ENCODE data around the gene OR51A2.
"Not testable (repeated sequence)": the region's sequence is repeated elsewhere in the genome, so short reads cannot be mapped to it uniquely, and the experiment has no call there.

OR51A2 gene

GRCh38 chr11:4955613-4956012, at the start of gene OR51A2:
OR51A2 (minus strand) TSS chr11:4955713; CDS start chr11:4955713, 0 bp downstream.
- DNase-seq = not testable (repeated sequence)

GRCh38 chr11:5004424-5005274, 49.1 kb upstream of the OR51A2 start:
- DNase-seq = peak; percentile 38 to 39

GRCh38 chr11:4994551-4994950, 39.0 kb upstream of the OR51A2 start, which contains the start of gene OR51L1:
OR51L1 (plus strand) TSS chr11:4994851; CDS start chr11:4998983, 4,132 bp downstream.
- no peak for DNase-seq

GRCh38 chr11:4991060-4991459, 35.5 kb upstream of the OR51A2 start:
- DNase-seq = no peak

GRCh38 chr11:4983841-4984240, 28.3 kb upstream of the OR51A2 start:
- no peak for DNase-seq

GRCh38 chr11:4982678-4983077, 27.2 kb upstream of the OR51A2 start:
- no peak for DNase-seq

- DNase-seq = no peak
Measured at GRCh38 chr11:4979036-4979435, 23.5 kb upstream of the OR51A2 start.

GRCh38 chr11:4975436-4975835, 19.9 kb upstream of the OR51A2 start:
- no peak for DNase-seq

GRCh38 chr11:4962816-4963215, 7.3 kb upstream of the OR51A2 start:
- DNase-seq = no peak

GRCh38 chr11:4960877-4961276, 5.4 kb upstream of the OR51A2 start:
- DNase-seq = no peak

GRCh38 chr11:4957396-4957795, 1.9 kb upstream of the OR51A2 start:
- DNase-seq = no peak

GRCh38 chr11:4947505-4947904, 8.0 kb downstream of the OR51A2 start, which contains the start of gene OR51A4:
OR51A4 (minus strand) TSS chr11:4947605; CDS start chr11:4947100, 505 bp downstream.
- no peak for DNase-seq

- no peak for DNase-seq
Measured at GRCh38 chr11:4936745-4937144, 18.8 kb downstream of the OR51A2 start.

GRCh38 chr11:4932751-4933150, 22.8 kb downstream of the OR51A2 start:
- no peak for DNase-seq

- no peak for DNase-seq
Measured at GRCh38 chr11:4926608-4927007, 28.9 kb downstream of the OR51A2 start.

- DNase-seq = no peak
Measured at GRCh38 chr11:4924239-4924638, 31.3 kb downstream of the OR51A2 start, which contains the start of gene OR51G1. OR51G1 (minus strand) TSS chr11:4924339; CDS start chr11:4924339, 0 bp downstream.

- no peak for DNase-seq
Measured at GRCh38 chr11:4922304-4922703, 33.2 kb downstream of the OR51A2 start.

- no peak for DNase-seq
Measured at GRCh38 chr11:4921796-4922195, 33.7 kb downstream of the OR51A2 start.

- no peak for DNase-seq
Measured at GRCh38 chr11:4919250-4919649, 36.3 kb downstream of the OR51A2 start, which contains the start of gene OR51G2. OR51G2 (minus strand) TSS chr11:4919350; CDS start chr11:4915663, 3,687 bp downstream.

GRCh38 chr11:4916581-4916980, 38.9 kb downstream of the OR51A2 start:
- no peak for DNase-seq
